Stimulated activated CD4-positive, alpha-beta T cell treated with anti-CD3 and anti-CD28 coated beads, Interleukin-2, amount 100 ng/mL, for 4 hours (primary cell): ENCODE measurements around the gene MAGI2.

Source experiments
- DNase-seq: peaks from one replicate; pipeline ENCODE4 v3.0.0-alpha.2; 2020; ENCODE audit warnings: low read depth

Gene MAGI2

GRCh38 chr7:77985232-77985973 is 1468.1 kb downstream of the MAGI2 start:
- DNase-seq = no peak

DNA sequence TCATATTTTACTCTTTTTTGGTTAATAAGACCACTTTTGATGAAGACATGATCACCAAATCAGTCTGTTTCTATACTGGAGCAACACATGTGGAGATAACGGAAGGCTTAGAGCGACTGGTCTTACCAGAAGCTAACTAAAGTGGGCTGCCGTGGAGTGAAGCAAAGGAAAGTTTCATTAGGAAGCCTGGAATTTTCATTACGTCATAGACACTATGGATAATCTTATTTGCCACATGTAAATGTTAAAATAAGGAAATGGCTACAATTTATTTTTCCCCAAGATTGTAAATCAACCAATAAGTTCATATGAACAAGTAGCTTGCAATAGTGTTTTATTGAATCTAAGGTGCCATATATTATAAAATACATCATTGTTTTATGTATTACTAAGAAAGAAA is 1469.5 kb downstream of the MAGI2 start:
- no peak for DNase-seq

- no peak for DNase-seq
These were observed 1470.4 kb downstream of the MAGI2 start for GRCh38 chr7:77982926-77983550.

GRCh38 chr7:77980087-77980713 is 1473.3 kb downstream of the MAGI2 start:
- no peak for DNase-seq

- no peak for DNase-seq
These were observed 1474.2 kb downstream of the MAGI2 start for GRCh38 chr7:77979219-77979618.

DNA sequence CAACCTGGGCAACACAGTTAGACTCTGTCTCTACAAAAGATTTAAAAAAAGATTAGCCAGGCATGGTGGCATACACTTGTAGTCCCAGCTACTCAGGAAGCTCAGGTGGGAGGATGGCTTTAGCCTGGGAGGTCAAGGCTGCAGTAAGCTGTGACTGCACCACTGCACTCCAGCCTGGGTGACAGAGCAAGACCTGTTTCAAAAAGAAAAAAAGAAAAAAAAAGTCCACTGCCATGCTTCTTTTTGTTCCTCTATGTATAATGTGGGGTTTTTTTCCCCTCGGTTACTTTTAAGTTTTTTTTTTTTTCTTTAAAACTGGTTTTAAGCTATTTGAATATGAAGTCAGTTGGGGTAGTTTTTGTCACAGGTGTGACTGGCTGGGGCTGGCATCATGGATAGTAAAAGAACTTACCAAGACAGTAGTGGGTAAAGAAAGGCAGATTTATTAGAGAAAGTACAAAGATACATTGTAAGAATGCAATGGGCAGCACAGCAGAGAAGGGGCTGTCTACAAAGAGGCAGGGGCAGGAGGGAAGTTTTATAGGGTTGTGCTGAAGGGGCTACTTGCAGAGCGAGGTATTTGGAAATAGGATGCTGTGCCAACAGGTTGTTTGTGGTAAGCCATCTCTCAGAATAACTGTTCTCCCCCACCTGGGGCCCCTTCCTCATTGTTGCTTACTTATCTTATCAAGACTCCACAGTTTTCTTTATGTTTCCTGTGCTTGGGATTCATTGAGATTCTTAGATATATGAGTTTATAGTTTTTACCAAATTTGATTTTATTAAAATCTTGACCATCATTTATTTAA is 1477.6 kb downstream of the MAGI2 start:
- DNase-seq = no peak

- DNase-seq = no peak
These were observed 1481.7 kb downstream of the MAGI2 start for GRCh38 chr7:77971726-77972125.

DNA sequence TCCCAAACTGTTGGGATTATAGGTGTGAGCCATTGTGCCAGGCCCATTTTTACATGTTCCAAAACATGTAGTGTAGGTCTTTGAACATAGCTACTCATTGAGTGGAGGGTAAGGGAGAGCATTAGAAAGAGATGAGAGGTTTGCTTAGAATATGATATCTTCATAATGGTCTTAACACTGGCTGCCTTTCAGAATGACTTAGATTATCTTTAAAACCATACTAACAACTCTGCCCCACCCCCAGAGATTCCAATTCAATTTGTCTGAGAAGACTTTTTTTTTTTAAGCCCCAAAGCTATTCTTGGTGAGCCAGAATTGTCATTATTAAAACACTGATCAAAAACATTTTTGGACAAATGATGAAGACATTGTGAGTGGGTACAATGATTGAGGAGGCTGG is 1486.0 kb downstream of the MAGI2 start:
- DNase-seq = no peak
